Fibroblast of villous mesenchyme (primary cell): ENCODE results near the gene TMEM121. TPM values are rescaled to one million over a fixed set of nuclear protein-coding genes. Genes with fewer than 3 reads are reported as not detected.

ENCODE experiments used
- DNase-seq: peaks from one replicate; pipeline ENCODE4 v3.0.0-alpha.2; 2010; ENCODE audit warnings: low read depth
- H3K4me3 ChIP-seq: 2 replicates; pipeline ENCODE4 v1.5.1; 2011; ENCODE audit warnings: low read depth, mild to moderate bottlenecking, low read length
- total RNA-seq: library from RNA; depleted of rRNA; stranded (reverse); fragments of >200 nt; gene quantifications from 2 replicates; pipeline ENCODE4 v1.2.3, GENCODE V29; 2012
- TF ChIP-seq, protein P1 (sequence below): IDR thresholded peaks from 2 replicates; pipeline ENCODE4 v1.5.1; 2012; ENCODE audit warnings: low read depth, mild to moderate bottlenecking, low read length; ENCODE audit not compliant: insufficient read depth

The TMEM121 gene
- total RNA-seq: 2.9 and 5.2 TPM in 2 replicates

DNA sequence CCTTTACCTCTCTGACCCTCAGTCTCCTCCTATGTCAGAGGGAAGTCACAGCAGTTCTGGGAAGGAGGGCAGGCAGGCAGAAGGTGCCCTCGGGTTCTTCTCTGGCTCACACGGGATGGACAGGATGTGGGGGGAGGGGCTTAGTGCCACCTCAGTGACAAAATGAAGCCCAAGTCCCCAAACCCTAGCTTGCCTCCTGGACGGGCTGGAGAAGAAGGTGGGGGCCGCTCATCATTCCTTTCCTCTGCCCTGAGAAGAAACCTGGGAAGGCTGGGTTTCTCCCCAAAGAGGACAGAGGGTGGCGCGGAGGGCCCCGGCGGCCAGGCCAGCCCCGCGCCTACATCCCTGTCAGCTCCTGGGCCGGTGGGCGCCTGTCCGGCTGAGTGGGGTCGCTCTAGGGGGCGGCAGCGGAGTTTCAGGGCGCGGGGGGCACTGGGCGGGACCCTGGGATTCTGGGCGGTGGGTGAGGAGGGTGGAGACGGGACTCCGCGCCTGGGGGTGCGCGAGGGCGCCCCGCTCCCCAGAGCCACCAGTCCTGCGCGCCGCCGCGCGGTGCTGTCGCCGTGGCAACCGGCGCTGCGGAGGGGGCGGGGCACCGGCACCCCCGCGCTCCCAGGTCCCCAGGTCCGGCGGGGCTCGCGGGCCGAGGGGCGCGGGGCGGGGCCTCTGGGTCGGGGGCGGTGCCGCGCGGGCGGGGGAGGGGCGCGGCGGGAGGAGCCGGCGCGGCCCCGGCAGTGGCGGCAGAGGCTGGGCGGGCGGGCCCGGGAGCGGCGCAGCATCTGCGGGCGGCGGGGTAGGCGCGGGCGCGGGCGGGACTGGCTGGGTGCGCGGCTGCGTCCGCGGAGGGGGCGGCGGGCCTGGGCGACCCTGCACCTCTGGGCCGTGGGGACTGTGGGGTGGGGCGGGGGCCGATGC, at the start of gene TMEM121:
Gene TMEM121, plus strand, starts transcription at position 723 of the 915 bp plus-strand sequence. CDS start 2,252 bp downstream, outside the sequence.
- TF ChIP-seq, protein P1, sequence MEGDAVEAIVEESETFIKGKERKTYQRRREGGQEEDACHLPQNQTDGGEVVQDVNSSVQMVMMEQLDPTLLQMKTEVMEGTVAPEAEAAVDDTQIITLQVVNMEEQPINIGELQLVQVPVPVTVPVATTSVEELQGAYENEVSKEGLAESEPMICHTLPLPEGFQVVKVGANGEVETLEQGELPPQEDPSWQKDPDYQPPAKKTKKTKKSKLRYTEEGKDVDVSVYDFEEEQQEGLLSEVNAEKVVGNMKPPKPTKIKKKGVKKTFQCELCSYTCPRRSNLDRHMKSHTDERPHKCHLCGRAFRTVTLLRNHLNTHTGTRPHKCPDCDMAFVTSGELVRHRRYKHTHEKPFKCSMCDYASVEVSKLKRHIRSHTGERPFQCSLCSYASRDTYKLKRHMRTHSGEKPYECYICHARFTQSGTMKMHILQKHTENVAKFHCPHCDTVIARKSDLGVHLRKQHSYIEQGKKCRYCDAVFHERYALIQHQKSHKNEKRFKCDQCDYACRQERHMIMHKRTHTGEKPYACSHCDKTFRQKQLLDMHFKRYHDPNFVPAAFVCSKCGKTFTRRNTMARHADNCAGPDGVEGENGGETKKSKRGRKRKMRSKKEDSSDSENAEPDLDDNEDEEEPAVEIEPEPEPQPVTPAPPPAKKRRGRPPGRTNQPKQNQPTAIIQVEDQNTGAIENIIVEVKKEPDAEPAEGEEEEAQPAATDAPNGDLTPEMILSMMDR: no peak
- DNase-seq: no peak
- H3K4me3 ChIP-seq: peak within 1 kb of the TSS; percentile 65

DNA sequence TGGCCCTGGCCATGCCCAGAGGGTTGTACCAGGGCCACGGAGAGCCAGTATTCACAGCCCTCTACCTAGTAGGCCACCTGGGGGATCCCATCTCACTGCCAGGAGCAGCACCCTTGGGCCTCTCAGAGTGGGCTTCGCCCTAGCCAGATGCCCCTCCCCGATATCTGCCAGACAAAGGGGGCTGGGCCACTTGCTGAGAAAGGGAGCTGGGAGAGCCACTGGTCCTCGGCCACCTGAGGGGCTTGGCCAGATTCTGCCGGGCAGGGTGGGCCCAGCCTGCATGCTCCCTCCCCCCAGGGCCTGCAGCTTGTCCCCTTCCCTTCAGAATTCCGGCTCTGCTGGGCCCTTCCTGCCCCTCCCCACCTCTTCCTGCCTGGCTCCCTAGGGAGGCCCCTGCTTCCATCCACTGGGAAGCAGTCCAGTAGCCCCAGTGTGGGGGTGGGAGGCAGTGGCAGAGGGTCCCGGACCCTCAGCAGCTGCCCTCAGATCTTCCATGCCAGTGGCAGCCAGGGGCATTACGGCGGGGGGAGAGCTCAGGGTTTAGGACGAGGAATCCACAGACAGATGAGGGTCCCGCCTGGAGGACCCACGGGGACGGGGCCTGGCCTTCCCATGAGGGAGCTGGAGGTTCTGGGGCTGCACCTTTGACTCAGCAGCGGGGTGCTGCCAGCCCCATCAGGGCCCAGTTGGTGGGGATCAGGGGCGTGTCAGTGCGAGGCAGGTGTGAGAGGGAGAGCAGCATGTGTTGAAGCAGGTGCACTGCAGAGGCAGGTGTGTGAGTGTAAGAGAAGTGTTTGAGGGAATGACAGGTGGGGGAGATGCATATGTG, 49.3 kb upstream of the TMEM121 start:
- no peak for DNase-seq
- TF ChIP-seq, protein P1: no peak
- H3K4me3 ChIP-seq: no peak overlapping the region

DNA sequence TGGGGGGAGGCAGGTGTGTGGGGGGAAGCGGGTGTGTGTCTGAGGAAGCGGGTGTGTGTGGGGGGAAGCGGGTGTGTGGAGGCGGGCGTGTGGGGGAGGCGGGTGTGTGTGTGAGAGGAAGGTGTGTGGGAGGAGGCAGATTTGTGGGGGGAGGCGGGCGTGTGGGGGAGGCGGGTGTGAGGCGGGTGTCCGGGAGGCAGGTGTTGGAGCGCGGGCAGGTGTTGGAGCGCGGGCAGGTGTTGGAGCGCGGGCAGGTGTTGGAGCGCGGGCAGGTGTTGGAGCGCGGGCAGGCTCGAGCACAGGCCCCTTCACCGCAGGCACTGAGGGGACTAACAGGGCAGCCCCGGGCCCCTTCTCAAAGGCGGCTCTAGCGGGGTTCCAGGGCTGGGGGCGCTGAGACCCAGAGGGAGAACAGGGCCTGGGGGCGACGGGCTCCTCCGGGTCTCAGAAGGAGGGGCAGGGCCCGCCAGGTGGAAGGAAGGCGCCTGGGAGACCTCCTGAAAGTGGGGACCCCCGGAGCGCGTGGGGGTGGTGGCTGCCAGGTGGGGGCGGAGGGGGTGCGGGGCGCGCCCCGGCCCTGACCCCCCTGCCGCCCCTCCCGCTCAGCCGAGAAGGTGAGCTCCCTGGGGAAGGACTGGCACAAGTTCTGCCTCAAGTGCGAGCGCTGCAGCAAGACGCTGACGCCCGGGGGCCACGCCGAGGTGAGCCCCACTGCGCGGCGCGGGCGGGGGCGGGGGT, 48.6 kb upstream of the TMEM121 start:
- TF ChIP-seq, protein P1: no peak
- no peak overlapping the region for H3K4me3 ChIP-seq

DNA sequence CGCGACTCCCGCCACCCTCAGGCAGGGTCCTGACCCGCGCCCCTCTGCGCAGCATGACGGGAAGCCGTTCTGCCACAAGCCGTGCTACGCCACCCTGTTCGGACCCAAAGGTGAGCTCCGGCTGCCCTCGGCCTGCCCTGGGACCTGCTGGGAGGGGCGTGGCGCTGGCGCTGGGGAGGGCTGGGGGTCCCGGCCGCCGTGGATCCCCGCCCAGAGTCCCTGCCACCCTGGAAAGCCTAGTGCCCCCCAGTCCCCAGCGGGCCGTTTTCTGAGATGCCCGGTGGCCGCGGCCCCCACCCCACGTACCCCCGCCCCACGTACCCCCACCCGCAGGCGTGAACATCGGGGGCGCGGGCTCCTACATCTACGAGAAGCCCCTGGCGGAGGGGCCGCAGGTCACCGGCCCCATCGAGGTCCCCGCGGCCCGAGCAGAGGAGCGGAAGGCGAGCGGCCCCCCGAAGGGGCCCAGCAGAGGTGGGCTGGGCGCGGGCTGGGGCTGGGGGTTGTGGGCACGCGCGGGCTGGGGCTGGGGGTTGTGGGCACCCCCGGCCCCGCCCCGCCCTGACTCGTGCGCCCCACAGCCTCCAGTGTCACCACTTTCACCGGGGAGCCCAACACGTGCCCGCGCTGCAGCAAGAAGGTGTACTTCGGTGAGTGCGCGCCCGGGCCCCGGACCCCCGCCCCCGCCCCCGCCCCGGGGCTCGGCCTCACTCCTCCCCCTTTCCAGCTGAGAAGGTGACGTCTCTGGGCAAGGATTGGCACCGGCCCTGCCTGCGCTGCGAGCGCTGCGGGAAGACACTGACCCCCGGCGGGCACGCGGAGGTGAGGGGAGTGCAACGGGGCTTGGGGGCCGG, 47.8 kb upstream of the TMEM121 start:
- no peak for DNase-seq
- TF ChIP-seq, protein P1: no peak

More for the DNA sequence above, 48.6 kb upstream of the TMEM121 start:
- DNase-seq: no peak

DNA sequence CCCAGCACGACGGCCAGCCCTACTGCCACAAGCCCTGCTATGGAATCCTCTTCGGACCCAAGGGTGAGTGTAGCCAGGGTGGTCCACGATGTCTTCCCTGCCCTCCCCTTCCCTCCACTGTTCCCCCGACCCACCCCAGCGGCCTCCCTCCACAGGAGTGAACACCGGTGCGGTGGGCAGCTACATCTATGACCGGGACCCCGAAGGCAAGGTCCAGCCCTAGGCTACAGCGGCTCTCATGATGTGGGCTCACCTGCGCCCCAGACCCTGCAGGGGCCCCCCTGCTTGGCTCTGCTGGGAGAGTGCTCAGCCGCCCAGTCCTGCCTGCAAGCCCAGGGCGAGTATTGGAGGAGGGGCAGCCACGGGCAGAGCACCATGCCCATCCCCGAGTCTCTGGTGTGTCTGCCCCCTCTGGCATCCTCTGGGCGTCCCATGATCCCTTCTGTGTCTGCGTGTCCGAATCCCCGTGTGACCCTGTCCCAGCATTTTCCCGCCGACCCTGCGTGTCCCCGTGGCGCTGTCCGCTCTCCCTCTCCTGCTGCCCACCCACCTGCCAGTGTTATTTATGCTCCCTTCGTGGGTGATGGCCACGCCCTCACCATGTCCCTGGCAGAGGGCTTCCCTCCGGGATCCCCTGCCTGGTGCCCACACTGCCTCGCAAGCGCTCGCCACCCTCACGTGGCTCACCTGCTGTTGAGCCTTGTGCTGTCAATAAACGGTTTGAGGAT, 46.8 kb upstream of the TMEM121 start:
- TF ChIP-seq, protein P1: no peak
- H3K4me3 ChIP-seq: no peak overlapping the region
- DNase-seq: no peak

More for the DNA sequence above, 47.8 kb upstream of the TMEM121 start:
- no peak overlapping the region for H3K4me3 ChIP-seq
